IPS-11a (cell line): Measurements from ENCODE around the gene COL15A1.
"Not testable (repeated sequence)": the region's sequence is repeated elsewhere in the genome, so short reads cannot be mapped to it uniquely, and the experiment has no call there.

Experiments used
- H3K4me3 ChIP-seq: one replicate; pipeline ENCODE4 v1.5.1; 2013; ENCODE audit warnings: low read depth, low read length, control low read depth

The COL15A1 gene

DNA sequence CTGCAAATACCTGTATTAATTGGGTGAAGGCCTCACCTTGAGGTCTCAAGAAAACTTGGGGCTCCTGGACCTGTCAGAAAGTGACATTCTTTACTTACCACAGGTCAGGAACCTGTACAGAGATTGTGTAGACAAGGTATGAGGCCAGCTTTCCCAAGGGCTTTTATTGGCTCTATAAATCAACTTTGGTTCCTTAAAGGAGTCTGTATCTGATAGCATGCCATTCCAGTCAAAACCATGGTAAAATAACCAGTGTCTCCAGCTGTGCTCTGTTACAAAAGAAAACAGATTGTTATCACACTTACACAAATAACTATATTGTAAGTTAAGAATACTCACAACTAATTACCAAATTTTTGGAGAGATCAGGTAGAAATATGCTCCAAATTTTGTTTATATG, 64.5 kb downstream of the COL15A1 start:
- H3K4me3 ChIP-seq = no peak overlapping the region

DNA sequence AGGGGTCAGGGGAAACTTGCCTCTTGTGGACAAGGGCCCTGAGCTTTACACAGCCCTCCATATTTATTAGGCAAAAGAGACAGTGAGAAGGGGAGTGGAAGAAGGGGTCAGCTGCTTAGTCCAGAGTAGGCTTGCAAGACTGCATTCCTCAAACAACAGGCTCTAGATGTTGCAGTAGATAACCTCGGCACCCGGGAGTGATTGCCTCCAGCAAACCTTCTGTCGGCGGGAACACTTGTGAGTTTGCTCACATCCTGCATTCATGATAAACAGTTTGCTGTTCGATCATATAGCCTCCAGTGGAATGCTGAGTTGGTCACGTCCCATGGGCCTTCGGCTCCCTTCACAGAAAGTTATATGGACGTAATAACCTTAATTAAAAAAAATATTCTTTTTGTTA, 66.7 kb downstream of the COL15A1 start:
- H3K4me3 ChIP-seq = not testable (repeated sequence)

DNA sequence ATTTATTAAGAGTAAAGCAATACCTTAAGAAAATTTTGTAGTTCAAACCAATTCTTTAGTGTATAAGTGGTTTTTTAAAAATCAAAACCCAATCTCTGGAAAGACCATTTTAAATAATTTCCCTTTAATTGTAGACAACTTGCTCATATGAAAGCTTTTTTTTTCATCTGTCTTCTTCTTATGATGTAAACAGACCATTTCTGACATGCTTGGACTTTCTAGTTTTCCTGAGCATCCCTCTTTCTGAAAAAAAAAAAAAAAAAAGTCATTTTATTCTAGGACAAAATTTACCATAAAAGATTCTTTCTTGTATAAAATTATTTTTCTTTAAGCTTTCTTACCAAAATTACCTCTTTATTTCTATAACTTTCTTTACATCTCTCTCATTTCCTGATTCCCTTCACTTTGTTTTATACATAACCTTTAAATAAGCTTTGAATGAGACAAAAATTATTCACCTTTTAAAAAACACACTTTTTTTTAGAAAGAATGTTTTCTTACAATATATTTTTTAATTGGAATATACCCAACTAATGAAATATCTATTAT, 67.5 kb downstream of the COL15A1 start:
- no peak overlapping the region for H3K4me3 ChIP-seq

DNA sequence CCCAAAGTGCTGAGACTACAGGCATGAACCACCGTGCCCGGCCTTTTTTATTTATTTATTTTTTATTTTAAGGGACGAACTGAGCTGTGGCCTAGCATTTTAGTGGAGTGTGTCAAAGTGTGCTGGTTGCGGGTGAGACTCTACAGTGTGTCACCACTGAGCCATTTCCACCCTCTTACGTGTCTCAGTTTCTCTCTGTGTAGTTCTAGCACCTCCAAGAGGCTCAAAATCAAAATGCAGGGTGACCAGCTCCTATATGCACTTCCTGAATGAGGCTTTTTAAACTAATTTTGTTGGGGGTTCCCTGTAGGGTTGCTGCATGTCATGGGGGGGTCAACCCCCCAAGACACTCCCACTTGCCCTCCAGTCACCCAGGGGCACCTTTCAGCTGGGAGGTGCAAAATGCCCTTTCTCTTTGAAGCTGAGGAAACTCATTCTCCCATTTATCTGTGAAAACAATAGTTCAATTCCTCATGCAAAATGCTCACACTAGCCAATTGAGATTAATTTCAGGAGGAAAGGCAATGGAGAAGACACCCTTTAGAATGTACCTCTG, 69.3 kb downstream of the COL15A1 start:
- H3K4me3 ChIP-seq = no peak overlapping the region

- H3K4me3 ChIP-seq = no peak overlapping the region
Measured at GRCh38 chr9:99013550-99013949, 69.8 kb downstream of the COL15A1 start.

DNA sequence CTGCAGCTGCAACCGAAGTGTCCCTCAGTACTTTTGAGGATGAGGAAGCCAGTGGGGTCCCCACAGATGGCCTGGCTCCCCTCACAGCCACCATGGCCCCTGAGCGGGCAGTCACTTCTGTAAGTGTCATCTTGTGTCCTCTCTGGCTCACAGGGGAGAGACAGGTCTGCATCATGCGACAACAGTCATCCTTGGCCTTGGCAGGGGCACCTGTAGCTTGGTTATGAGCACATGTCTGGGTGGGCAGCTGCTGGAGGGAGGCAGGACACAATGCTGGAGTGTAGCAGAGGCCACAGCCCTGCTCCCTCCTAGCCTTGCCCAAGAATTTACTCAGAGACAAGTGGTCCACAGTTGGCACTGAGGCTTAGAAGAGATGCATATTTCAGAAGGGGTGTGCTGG, 71.7 kb downstream of the COL15A1 start:
- no peak overlapping the region for H3K4me3 ChIP-seq

GRCh38 chr9:99015890-99016289, 72.2 kb downstream of the COL15A1 start:
- no peak overlapping the region for H3K4me3 ChIP-seq

DNA sequence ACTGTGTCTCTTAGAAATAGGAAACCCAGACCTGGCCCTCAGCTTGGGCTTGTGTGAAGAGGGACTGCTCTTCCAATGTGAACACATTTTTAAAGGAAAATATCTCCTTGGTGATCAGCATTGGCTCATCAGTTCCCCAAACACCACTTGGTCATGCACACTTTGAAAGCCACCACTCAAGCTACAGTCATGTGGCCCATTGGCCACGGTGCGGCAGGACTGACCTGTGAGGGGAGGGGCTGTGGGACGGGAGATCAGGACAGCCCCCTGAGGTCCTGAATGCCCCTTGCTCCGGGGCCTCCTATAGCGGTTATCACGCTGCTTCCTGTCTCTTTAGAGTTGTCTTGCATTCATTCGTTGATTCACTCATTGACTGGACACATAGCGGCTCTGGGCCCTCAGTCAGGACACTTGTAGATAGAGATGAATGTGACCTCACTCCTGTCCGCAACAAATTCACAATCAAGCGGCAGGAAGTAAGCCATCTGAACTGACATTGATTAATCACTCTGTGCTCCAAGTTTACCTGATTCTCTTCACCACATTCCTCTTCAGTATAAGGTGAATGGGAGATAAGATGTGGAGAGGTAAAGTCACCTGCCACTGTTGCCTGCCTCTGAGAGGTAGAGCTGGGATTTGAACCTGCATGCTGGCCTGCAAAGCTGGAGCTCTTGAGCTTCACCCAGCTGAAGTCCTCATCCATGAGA, 73.1 kb downstream of the COL15A1 start:
- no peak overlapping the region for H3K4me3 ChIP-seq

DNA sequence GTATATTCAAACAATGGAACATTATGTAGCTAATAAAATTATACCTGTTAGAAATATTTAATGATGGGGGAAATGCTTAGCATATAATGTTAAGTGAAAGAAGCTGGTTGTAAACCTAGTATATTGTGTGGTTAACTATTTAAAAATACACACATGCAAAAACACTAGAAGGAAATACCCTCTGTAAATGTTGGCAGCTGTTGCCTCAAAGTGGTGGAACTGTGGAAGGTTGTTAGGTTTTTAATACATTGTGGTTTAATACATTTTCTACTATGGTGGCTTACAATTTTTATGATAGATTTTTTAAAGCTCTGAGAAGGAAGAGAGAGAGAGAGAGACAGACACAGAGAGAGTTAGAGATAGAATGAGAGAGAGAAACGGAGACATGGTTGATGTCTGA, 74.9 kb downstream of the COL15A1 start:
- H3K4me3 ChIP-seq = no peak overlapping the region

- no peak overlapping the region for H3K4me3 ChIP-seq
Measured at GRCh38 chr9:99019510-99020331, 76.0 kb downstream of the COL15A1 start.

DNA sequence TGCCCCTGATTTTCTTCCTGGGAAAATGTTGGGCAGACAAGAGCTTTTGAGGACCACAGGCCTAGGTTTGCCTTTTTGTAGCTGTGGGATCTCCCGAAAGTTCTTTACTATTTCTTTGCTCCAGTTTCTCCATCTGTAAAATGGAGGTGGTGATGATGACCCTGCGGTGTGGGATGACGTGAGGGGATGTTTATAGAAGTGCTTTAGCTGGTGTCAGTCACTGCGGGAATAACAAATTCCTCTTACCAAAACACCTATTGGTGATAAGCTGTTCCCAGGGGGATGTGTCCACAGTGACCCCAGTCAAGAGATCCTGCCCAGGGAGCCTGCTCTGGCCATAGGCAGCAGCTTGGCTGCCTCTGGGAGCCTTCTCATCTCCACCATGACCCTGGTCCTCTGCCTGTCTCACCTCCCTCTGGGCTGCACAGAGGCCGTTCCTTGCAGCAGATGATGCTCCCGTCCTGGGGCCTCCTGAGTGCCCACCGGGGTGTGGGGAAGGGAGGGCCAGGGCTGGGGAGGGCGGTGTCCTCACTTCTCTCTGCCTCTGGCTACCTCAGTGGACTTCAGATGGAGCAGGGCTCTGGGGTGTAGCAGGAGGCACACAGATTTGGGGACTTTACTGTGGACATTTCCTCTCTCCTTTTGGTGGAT, 77.2 kb downstream of the COL15A1 start:
- no peak overlapping the region for H3K4me3 ChIP-seq

DNA sequence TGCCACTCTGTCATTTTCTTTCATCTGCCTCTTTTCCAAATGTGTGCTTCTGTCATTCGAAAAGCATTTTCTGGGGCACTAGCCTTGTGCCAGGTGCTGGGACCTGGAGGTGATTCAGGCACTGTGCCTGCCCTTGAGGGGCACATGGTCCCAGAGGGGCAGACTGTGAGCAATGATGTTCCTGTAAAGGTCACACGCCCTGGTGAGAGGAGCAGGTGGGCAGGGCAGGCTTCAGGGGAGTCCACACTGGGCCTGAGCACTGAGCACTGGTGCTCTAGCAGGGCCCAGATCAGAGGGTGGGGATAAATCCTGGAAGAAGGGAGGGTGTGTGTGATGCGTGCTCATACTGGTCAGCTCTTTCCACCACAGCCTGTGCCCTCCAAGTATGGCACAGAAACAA, 77.8 kb downstream of the COL15A1 start:
- no peak overlapping the region for H3K4me3 ChIP-seq

DNA sequence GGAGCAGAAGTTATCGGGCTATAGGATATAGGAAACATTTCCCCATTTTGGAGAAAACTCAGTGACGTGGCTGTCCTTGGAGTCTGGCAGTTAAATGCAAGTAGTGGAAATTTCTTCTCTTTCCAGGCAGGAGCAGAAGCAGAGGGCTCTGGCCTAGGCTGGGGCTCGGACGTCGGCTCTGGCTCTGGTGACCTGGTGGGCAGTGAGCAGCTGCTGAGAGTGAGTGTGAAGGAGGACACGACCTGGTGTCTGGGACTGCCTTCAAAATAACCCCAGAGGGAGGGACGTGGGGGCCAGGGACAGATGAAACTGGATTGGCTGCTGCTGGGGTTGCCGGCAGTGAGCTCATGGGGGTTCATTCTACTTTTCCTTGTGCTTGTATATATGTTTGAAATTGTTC, 79.5 kb downstream of the COL15A1 start:
- H3K4me3 ChIP-seq = no peak overlapping the region

DNA sequence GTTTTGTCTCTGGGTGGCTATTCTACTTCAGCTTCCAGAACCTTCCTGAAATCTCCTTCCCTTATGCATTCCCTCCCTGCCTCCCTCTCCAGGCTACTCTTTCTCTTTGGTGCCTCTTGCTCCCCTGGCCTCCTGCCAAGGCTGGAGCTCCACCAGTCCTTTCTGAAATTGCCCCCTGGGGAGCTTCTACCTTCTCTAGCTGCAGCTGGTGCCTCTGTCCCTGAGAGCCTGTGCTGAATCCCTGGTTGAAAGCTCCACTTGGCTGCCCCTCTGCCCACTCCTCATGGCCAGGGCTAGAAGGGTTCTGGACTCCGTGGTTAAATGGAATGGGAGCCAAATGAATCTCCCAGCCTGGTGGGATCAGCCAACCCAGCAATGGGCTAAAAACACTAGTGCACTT, 80.1 kb downstream of the COL15A1 start:
- no peak overlapping the region for H3K4me3 ChIP-seq

- no peak overlapping the region for H3K4me3 ChIP-seq
Measured at GRCh38 chr9:99024959-99025358, 81.3 kb downstream of the COL15A1 start.

- H3K4me3 ChIP-seq = no peak overlapping the region
Measured at GRCh38 chr9:99025616-99026270, 82.0 kb downstream of the COL15A1 start.

DNA sequence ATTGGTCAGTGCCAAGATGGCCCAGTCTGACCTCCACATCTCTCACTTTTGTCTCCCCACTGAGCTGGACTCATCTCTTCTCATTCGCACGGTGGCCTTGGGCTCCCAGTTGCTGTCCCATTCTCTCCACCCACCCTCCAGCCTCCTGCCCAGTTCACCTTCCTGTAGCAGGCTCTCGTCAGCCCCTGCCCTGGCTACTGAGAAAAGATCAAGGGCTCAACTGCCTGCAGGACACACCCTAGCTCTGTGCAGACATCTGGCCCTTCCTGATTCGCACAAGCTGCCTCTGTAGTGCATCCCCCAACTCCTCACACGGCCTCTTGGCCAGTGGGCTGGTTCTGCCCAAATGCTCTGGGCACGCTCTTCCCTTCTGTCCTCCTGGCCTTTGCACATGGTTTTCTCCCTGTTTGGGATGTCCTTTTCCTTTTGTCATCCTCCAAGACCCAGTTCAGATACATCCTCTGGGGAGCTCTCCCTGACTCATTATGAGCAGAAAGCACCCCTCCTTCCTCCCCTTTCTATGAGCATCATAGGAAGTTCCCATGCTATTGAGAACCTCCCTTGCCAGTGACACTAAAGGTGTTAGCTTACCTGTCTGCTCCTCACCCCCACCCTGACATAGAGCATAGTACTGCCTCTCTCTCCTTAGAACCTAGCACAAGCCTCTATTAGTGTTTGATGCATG, 82.7 kb downstream of the COL15A1 start:
- no peak overlapping the region for H3K4me3 ChIP-seq

DNA sequence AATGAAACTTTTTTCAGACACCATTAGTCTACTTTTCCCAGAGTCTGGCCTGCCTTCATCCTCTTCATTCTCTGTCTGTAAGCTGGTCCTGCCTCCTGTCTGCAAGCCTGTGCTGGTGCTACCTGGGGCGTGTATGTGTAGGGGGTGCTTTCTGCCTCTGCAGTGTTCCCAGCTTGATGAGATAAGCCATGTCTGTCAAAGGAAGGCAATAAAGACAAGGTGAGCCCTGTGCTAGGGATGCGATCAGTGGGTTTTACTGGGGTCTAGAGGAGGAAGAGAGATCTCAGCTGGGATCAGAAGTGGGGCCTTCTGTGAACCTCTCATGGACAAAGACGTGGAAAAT, 83.2 kb downstream of the COL15A1 start:
- H3K4me3 ChIP-seq = no peak overlapping the region

GRCh38 chr9:99027443-99027842, 83.7 kb downstream of the COL15A1 start:
- no peak overlapping the region for H3K4me3 ChIP-seq

DNA sequence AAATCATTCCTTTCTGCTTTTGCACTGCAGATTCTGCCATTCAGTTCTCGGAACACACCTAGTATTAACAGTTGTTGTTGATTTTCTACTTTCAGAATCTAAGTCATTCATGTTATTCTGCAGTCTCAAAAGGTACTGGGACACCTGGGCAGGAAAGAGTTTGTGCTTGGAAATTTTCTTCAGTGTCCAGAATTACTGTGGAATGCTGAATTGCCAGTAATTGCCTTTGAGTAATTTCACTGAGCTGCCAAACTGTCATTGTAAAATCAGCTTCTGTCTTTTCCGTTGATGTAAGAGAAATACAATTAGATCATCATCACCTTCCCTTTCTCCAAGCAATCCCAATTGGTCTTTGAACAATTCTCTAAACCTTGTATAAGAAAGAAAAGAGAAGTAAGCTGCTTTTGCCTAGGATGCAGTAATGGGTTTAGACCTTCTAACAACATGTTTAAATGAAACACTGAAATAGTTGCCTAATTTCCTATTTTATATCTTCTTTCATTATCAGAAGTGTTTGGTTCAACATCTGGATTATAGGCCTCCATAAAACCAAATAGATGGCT, 85.5 kb downstream of the COL15A1 start:
- no peak overlapping the region for H3K4me3 ChIP-seq
